Karpas-422 (cell line): ENCODE results near the gene DDN. TPM values are rescaled to one million over a fixed set of nuclear protein-coding genes. Genes with fewer than 3 reads are reported as not detected.

Experiments used
- DNase-seq: peaks from one replicate; pipeline ENCODE4 v3.0.0-alpha.2; 2015
- H2AFZ ChIP-seq: fragments of 200-600 bp; sonication (generic); 2 replicates; pipeline ENCODE4 v1.6.1; 2014; ENCODE audit warnings: antibody characterized with exemption, low read length, mixed read lengths
- H3K27ac ChIP-seq: fragments of 200-600 bp; sonication (generic); 2 replicates; pipeline ENCODE4 v1.5.1; 2014; ENCODE audit warnings: mild to moderate bottlenecking, low read length, moderate library complexity
- H3K27me3 ChIP-seq: fragments of 200-600 bp; sonication (generic); 2 replicates; pipeline ENCODE4 v1.6.1; 2014; ENCODE audit warnings: low read length, mixed read lengths
- H3K36me3 ChIP-seq: fragments of 200-600 bp; sonication (generic); 2 replicates; pipeline ENCODE4 v1.6.1; 2014; ENCODE audit warnings: low read length, mixed read lengths; ENCODE audit not compliant: insufficient read depth
- H3K4me1 ChIP-seq: fragments of 200-600 bp; sonication (generic); 2 replicates; pipeline ENCODE4 v1.6.1; 2014; ENCODE audit warnings: mild to moderate bottlenecking, low read length, mixed read lengths
- H3K4me2 ChIP-seq: fragments of 200-600 bp; sonication (generic); 2 replicates; pipeline ENCODE4 v1.6.1; 2014; ENCODE audit warnings: low read length, low read depth, mild to moderate bottlenecking; ENCODE audit not compliant: poor library complexity, severe bottlenecking
- H3K4me3 ChIP-seq: fragments of 200-600 bp; sonication (generic); 2 replicates; pipeline ENCODE4 v1.5.1; 2014; ENCODE audit warnings: mild to moderate bottlenecking, antibody characterized with exemption, low read length, mixed read lengths
- H3K79me2 ChIP-seq: fragments of 200-600 bp; sonication (generic); 2 replicates; pipeline ENCODE4 v1.6.1; 2014; ENCODE audit warnings: mild to moderate bottlenecking, low read length, mixed read lengths
- H3K9ac ChIP-seq: fragments of 200-600 bp; sonication (generic); 2 replicates; pipeline ENCODE4 v1.6.0; 2014; ENCODE audit warnings: low read length
- H3K9me2 ChIP-seq: fragments of 200-600 bp; sonication (generic), shearing (Covaris generic); replicated peaks from 2 replicates; pipeline ENCODE4 v1.6.0; 2014; ENCODE audit warnings: mild to moderate bottlenecking, low read length, moderate library complexity; ENCODE audit not compliant: insufficient read depth
- H3K9me3 ChIP-seq: fragments of 300-700, 200-600 bp; sonication (generic); 2 replicates; pipeline ENCODE4 v1.6.1; 2014; ENCODE audit warnings: low read length, mixed read lengths
- H4K20me1 ChIP-seq: fragments of 200-600 bp; sonication (generic); 2 replicates; pipeline ENCODE4 v1.6.1; 2014; ENCODE audit warnings: mild to moderate bottlenecking, antibody characterized with exemption, low read length, low read depth; ENCODE audit not compliant: insufficient read depth
- total RNA-seq: library from RNA; depleted of rRNA; stranded (reverse); fragments of >200 nt; shearing (Covaris generic); gene quantifications from 2 replicates; pipeline ENCODE4 v1.2.3, GENCODE V29; 2014; ENCODE audit warnings: low replicate concordance

DDN gene
- total RNA-seq, 1 experiment from 2014 or later, result 9.6 TPM

GRCh38 chr12:49015196-49015595, 16.0 kb upstream of the DDN start:
- no peak overlapping the region for H3K4me2 ChIP-seq
- H3K79me2 ChIP-seq, result peaks cover 36% of the 10 kb centered on the region
- no peaks in the 10 kb centered on the region for H3K27me3 ChIP-seq
- no peak overlapping the region for H3K9ac ChIP-seq
- DNase-seq, result no peak
- peaks cover 23% of the 10 kb centered on the region for H3K4me1 ChIP-seq
- H3K4me3 ChIP-seq, result no peak overlapping the region
- 0 out of 2 replicates have a peak, but pooled peaks cover 3% of the 10 kb centered on the region for H3K36me3 ChIP-seq
- H3K27ac ChIP-seq, result no peak overlapping the region
- no peaks in the 10 kb centered on the region for H4K20me1 ChIP-seq
- no peaks in the 10 kb centered on the region for H3K9me3 ChIP-seq
- no peak overlapping the region for H2AFZ ChIP-seq
- H3K9me2 ChIP-seq, result no peaks in the 10 kb centered on the region

DNA sequence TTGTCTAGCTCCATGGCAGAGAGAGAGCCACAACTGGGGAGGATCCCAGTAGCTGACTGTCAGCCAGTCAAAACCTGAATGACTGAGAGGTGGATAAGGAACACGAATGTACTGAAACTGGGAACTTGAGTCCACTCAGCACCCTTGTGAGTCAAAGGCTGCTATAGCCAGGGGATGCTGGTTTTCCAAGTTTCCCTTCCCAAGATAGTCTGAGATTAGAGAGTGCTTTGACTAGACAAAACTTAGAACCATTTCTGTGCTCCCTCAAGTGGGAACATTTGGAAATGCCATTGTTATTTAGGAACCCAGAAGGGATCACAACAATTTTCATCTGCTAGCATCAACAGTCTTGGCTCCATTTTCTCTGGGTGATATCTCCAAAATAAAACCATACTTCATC, 15.4 kb upstream of the DDN start:
- no peak overlapping the region for H3K4me3 ChIP-seq
- peaks cover 35% of the 10 kb centered on the region for H3K79me2 ChIP-seq
- H3K36me3 ChIP-seq, result 0 out of 2 replicates have a peak, but pooled peaks cover 3% of the 10 kb centered on the region
- H3K9ac ChIP-seq, result no peak overlapping the region
- no peak for DNase-seq
- no peak overlapping the region for H3K27ac ChIP-seq
- no peaks in the 10 kb centered on the region for H3K9me3 ChIP-seq
- H3K4me2 ChIP-seq, result no peak overlapping the region
- H3K27me3 ChIP-seq, result no peaks in the 10 kb centered on the region
- no peak overlapping the region for H2AFZ ChIP-seq
- peaks cover 18% of the 10 kb centered on the region for H3K4me1 ChIP-seq
- no peaks in the 10 kb centered on the region for H4K20me1 ChIP-seq
- no peaks in the 10 kb centered on the region for H3K9me2 ChIP-seq

GRCh38 chr12:49013428-49013827, 14.3 kb upstream of the DDN start:
- Histone ChIP-seq H3K4me1 (peaks cover 10% of the 10 kb centered on the region), H4K20me1 (no peaks in the 10 kb centered on the region), H3K36me3 (0 out of 2 replicates have a peak, but pooled peaks cover 3% of the 10 kb centered on the region), H3K27me3 (no peaks in the 10 kb centered on the region), H2AFZ (no peak overlapping the region), H3K9ac (no peak overlapping the region), H3K27ac (no peak overlapping the region), H3K4me3 (no peak overlapping the region), H3K9me2 (no peaks in the 10 kb centered on the region), H3K9me3 (no peaks in the 10 kb centered on the region), H3K4me2 (no peak overlapping the region), H3K79me2 (peaks cover 34% of the 10 kb centered on the region)
- no peak for DNase-seq

GRCh38 chr12:49012739-49013138, 13.6 kb upstream of the DDN start:
- H3K4me2 ChIP-seq, result no peak overlapping the region
- H3K9me2 ChIP-seq, result no peaks in the 10 kb centered on the region
- H3K27me3 ChIP-seq, result no peaks in the 10 kb centered on the region
- no peak overlapping the region for H2AFZ ChIP-seq
- H4K20me1 ChIP-seq, result no peaks in the 10 kb centered on the region
- peaks cover 29% of the 10 kb centered on the region for H3K79me2 ChIP-seq
- DNase-seq, result no peak
- no peak overlapping the region for H3K9ac ChIP-seq
- H3K4me1 ChIP-seq, result peaks cover 9% of the 10 kb centered on the region
- H3K4me3 ChIP-seq, result no peak overlapping the region
- H3K27ac ChIP-seq, result no peak overlapping the region
- no peaks in the 10 kb centered on the region for H3K9me3 ChIP-seq
- 0 out of 2 replicates have a peak, but pooled peaks cover 3% of the 10 kb centered on the region for H3K36me3 ChIP-seq

- no peak overlapping the region for H3K9ac ChIP-seq
Measured at GRCh38 chr12:49010092-49010668, 11.0 kb upstream of the DDN start.

GRCh38 chr12:49008943-49009342, 9.8 kb upstream of the DDN start:
- H3K27me3 ChIP-seq, result no peaks in the 10 kb centered on the region
- no peak overlapping the region for H3K4me2 ChIP-seq
- H3K36me3 ChIP-seq, result peaks cover 6% of the 10 kb centered on the region; the same call in 1 of the 2 replicates
- H3K79me2 ChIP-seq, result no peaks in the 10 kb centered on the region
- no peak overlapping the region for H2AFZ ChIP-seq
- H3K9me3 ChIP-seq, result no peaks in the 10 kb centered on the region
- no peak overlapping the region for H3K27ac ChIP-seq
- DNase-seq, result no peak
- H4K20me1 ChIP-seq, result no peaks in the 10 kb centered on the region
- no peak overlapping the region for H3K4me3 ChIP-seq
- no peaks in the 10 kb centered on the region for H3K9me2 ChIP-seq
- no peaks in the 10 kb centered on the region for H3K4me1 ChIP-seq
- no peak overlapping the region for H3K9ac ChIP-seq

More at GRCh38 chr12:49010092-49010668, 11.0 kb upstream of the DDN start:
- Histone ChIP-seq H3K9me3 (no peaks in the 10 kb centered on the region), H3K27me3 (no peaks in the 10 kb centered on the region), H3K4me3 (no peak overlapping the region), H3K4me2 (no peak overlapping the region), H2AFZ (no peak overlapping the region), H3K9me2 (no peaks in the 10 kb centered on the region), H4K20me1 (no peaks in the 10 kb centered on the region), H3K4me1 (no peaks in the 10 kb centered on the region), H3K79me2 (peaks cover 9% of the 10 kb centered on the region), H3K27ac (no peak overlapping the region), H3K36me3 (peaks cover 3% of the 10 kb centered on the region; the same call in 1 of the 2 replicates)
- DNase-seq, result no peak

DNA sequence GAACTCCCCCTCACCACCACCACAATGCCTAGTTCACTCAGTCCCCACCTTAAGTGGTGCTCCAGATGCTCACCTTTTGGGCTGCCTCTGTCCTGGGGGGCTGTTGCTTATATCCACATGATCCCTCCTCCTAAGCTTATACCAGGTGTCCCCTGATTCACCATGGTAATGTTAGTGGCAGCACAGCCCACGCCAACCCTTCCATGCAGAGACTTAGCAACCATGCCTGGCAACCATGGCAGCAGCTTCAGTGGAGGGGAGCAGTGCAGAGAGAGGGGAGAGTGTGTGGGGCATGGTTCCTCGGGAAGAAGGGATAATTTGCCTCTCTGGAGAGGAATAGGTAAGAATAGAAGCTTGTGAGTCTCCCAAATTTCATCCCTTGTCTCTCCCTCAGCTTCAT, 1.2 kb upstream of the DDN start:
- Histone ChIP-seq H3K9me3 (no peaks in the 10 kb centered on the region), H2AFZ (no peak overlapping the region), H4K20me1 (no peaks in the 10 kb centered on the region), H3K9me2 (no peaks in the 10 kb centered on the region), H3K4me1 (peaks cover 45% of the 10 kb centered on the region), H3K36me3 (peaks cover 13% of the 10 kb centered on the region), H3K4me2 (peak overlapping the region; percentile 100), H3K9ac (peak overlapping the region; percentile 74), H3K27ac (no peak overlapping the region), H3K4me3 (peak overlapping the region; percentile 86), H3K79me2 (no peaks in the 10 kb centered on the region), H3K27me3 (no peaks in the 10 kb centered on the region)
- no peak for DNase-seq

DNA sequence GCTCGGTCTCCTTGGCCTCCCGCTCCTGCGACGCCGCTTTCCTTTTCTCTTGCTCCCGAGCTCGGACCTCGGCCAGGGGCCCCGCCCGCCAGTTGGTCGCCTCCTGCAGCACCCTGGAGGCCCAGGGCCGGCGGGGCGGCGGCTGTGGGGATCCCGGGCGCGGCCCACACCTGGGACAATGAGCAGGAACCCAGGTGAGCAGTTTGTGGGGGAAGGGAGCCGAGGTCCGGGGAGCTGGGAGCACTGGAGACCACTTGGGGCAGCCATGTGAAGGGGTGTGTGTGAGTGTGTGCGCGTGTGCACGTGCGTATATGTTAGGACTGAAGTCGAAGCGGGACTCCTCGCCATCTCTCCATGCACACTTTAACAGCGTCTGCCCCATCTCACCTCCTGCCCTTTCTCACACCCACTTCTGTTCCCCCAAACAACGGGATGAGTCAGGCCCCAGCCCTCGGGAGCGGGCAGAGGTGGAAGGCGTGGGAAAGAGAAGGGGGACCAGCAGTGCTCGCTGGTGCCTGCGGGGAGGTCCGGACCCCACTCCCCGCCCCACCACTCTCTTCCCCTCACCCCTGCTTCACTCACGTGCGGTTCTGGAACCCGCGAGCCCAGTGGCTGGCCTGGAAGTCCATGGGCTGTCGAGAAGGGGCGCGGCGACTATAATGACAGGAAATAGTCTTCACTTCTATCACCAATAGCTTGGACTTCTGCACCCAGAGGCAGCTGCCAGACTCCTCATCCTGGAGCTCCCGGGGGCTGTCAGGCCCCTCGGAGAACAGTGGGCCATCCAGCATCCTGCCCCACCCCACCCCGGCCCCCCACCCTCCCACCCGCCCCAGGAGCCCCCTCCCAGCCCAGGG, 450 bp downstream of the DDN start:
- Histone ChIP-seq H3K27ac (no peak overlapping the region), H3K9ac (peak overlapping the region; percentile 77), H3K27me3 (no peaks in the 10 kb centered on the region), H4K20me1 (no peaks in the 10 kb centered on the region), H3K36me3 (peaks cover 10% of the 10 kb centered on the region), H3K4me1 (peaks cover 45% of the 10 kb centered on the region), H3K9me3 (no peaks in the 10 kb centered on the region), H3K79me2 (no peaks in the 10 kb centered on the region), H3K4me2 (peak overlapping the region; percentile 100), H3K4me3 (peak overlapping the region; percentile 67), H2AFZ (peak overlapping the region; percentile 48), H3K9me2 (no peaks in the 10 kb centered on the region)
- DNase-seq, result peak; percentile 69
